ENCODE data around the gene LARGE1.

LARGE1 gene

GRCh38 chr22:33735978-33736377 is 184.3 kb downstream of the LARGE1 start:
- no peak for TF ChIP-seq CTCF (IDR thresholded peaks at IDR 0.05; ENCODE audit: insufficient read depth, low read depth, low read length, missing control alignments)
- no peak overlapping the region for H3K4me3 ChIP-seq (ENCODE audit: low read length)
- DNase-seq (ENCODE audit: low read depth) = no peak

GRCh38 chr22:33728847-33729246 is 191.4 kb downstream of the LARGE1 start:
- DNase-seq (ENCODE audit: low read depth) = no peak
- no peak for TF ChIP-seq CTCF (IDR thresholded peaks at IDR 0.05; ENCODE audit: insufficient read depth, low read depth, low read length, missing control alignments)
- no peak overlapping the region for H3K4me3 ChIP-seq (ENCODE audit: low read length)

- no peak overlapping the region for H3K4me3 ChIP-seq (ENCODE audit: low read length)
- no peak for DNase-seq (ENCODE audit: low read depth)
- no peak for TF ChIP-seq CTCF (IDR thresholded peaks at IDR 0.05; ENCODE audit: insufficient read depth, low read depth, low read length, missing control alignments)
Measured at GRCh38 chr22:33726294-33726734, 194.0 kb downstream of the LARGE1 start.

- no peak for DNase-seq (ENCODE audit: low read depth)
- no peak for TF ChIP-seq CTCF (IDR thresholded peaks at IDR 0.05; ENCODE audit: insufficient read depth, low read depth, low read length, missing control alignments)
- no peak overlapping the region for H3K4me3 ChIP-seq (ENCODE audit: low read length)
Measured at GRCh38 chr22:33723915-33724314, 196.4 kb downstream of the LARGE1 start.

GRCh38 chr22:33722816-33723215 is 197.5 kb downstream of the LARGE1 start:
- no peak for DNase-seq (ENCODE audit: low read depth)
- TF ChIP-seq CTCF (IDR thresholded peaks at IDR 0.05; ENCODE audit: insufficient read depth, low read depth, low read length, missing control alignments) = no peak

GRCh38 chr22:33720166-33720878 is 200.0 kb downstream of the LARGE1 start:
- no peak overlapping the region for H3K4me3 ChIP-seq (ENCODE audit: low read length)
- TF ChIP-seq CTCF (IDR thresholded peaks at IDR 0.05; ENCODE audit: insufficient read depth, low read depth, low read length, missing control alignments) = no peak
- no peak for DNase-seq (ENCODE audit: low read depth)

More at GRCh38 chr22:33722816-33723215, 197.5 kb downstream of the LARGE1 start:
- H3K4me3 ChIP-seq (ENCODE audit: low read length) = no peak overlapping the region

Data from epithelial cell of esophagus (primary cell).